ENCODE results near the gene CDC123.
"Not testable (repeated sequence)": the region's sequence is repeated elsewhere in the genome, so short reads cannot be mapped to it uniquely, and the experiment has no call there.

CDC123 gene

DNA sequence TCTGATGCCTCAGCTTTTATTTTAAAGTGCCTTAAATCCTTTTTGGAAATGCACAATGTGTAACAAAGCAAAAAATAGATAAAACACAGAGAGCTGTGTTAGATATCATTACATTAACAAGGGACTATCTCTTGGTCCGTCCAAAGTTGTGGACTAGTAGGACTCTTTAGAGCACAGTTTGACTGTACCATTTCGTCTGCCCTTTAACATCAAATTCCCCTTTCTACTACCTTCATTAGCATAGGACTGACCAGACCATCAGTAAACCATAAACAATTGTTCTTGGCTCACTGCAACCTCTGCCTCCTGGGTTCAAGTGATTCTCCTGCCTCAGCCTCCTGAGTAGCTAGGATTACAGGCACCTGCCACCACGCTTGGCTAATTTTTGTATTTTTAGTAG lies 101.8 kb downstream of the CDC123 start:
- DNase-seq = not testable (repeated sequence)

GRCh38 chr10:12299222-12299965 lies 103.4 kb downstream of the CDC123 start:
- DNase-seq = peak in 26 of 56 donors; percentile 3 to 66 (median 16)

Data from amygdala (tissue), 56 donors.